Right renal pelvis (tissue), 4 donors: ENCODE measurements around the gene MED26. TPM values are rescaled to one million over a fixed set of nuclear protein-coding genes. Genes with fewer than 3 reads are reported as not detected.
"Not testable (repeated sequence)": the region's sequence is repeated elsewhere in the genome, so short reads cannot be mapped to it uniquely, and the experiment has no call there.

Experiments
- DNase-seq, 4 donors: peaks; one replicate each; pipeline ENCODE4 v3.0.0-alpha.2; 2013; ENCODE audit warnings: low read depth in 4 of 4, low spot score in 3 of 4, missing footprints in 1 of 4
- polyA plus RNA-seq, 4 donors: library from polyadenylated mRNA; unstranded; fragments of 120-200 nt; gene quantifications; one replicate each; pipeline ENCODE4 v1.2.1, GENCODE V29; 2013; ENCODE audit not compliant: insufficient read length in 4 of 4

Gene MED26
- polyA plus RNA-seq, 4 donors: 7.0 to 8.2 (median 7.7) TPM

DNA sequence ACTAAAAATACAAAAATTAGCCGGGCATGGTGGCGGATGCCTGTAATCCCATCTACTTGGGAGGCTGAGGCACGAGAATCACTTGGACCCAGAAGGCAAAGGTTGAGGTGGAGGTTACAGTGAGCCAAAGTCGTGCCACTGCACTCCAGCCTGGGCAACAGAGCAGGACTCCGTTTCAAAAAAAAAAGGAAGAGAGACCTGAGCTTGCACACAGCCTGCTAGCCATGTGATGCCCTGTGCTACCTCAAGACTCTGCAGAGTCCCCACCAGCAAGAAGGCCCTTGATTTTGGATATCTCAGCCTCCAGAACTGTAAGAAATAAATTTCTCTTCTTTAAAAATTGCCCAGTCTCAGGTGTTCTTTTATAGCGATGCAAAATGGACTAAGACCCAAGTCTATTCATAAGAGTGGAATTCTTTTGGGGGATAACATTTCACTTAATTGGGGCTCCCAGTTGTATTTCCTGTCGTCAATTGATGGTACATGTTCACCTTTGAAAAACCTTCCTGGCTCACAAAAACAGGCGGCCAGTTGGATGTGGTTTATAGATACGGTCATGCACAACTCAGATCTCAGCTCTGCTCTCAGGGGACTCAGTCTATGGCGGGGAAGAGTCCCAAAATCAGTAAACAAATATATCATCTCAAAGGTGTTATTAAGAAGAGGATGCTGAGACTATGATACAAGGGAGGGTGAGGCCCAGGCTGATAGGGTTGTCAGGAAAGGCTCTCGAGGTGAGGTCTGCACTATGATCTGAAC is 83.4 kb downstream of the MED26 start:
- no peak for DNase-seq

- DNase-seq: not testable (repeated sequence)
Observed at GRCh38 chr19:16543734-16544133, 84.3 kb downstream of the MED26 start.

- DNase-seq: no peak
Observed at GRCh38 chr19:16542910-16543472, 85.0 kb downstream of the MED26 start.

- peak; percentile 89 to 91 (median 90) for DNase-seq
Observed at GRCh38 chr19:16542045-16542909, 85.7 kb downstream of the MED26 start, which contains the start of gene CHERP. CHERP (minus strand) TSS chr19:16542437; CDS start chr19:16542378, 59 bp downstream.

- no peak for DNase-seq
Observed at GRCh38 chr19:16541526-16542044, 86.4 kb downstream of the MED26 start.

- no peak for DNase-seq
Observed at GRCh38 chr19:16540948-16541347, 87.1 kb downstream of the MED26 start.

- no peak for DNase-seq
Observed at GRCh38 chr19:16537111-16537510, 90.9 kb downstream of the MED26 start.

- DNase-seq: no peak
Observed at GRCh38 chr19:16536130-16536529, 91.9 kb downstream of the MED26 start.

GRCh38 chr19:16535381-16535780 is 92.6 kb downstream of the MED26 start:
- DNase-seq: no peak

GRCh38 chr19:16532440-16533234 is 95.4 kb downstream of the MED26 start:
- DNase-seq: no peak

DNA sequence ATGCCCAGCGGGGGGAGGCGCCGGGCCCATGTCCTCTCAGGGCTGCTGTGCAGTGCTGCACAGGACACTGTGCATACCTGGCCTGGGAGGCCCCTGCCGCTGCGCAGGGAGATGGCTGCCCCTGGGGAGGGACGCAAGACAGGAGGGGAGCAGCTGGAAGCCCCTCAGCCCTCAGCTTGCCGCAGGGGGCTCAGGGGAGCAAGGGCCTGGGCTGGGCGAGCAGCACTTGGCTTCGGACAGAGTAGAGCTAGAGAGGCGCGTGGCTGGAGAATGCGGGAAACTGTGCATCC is 96.7 kb downstream of the MED26 start:
- DNase-seq: no peak

DNA sequence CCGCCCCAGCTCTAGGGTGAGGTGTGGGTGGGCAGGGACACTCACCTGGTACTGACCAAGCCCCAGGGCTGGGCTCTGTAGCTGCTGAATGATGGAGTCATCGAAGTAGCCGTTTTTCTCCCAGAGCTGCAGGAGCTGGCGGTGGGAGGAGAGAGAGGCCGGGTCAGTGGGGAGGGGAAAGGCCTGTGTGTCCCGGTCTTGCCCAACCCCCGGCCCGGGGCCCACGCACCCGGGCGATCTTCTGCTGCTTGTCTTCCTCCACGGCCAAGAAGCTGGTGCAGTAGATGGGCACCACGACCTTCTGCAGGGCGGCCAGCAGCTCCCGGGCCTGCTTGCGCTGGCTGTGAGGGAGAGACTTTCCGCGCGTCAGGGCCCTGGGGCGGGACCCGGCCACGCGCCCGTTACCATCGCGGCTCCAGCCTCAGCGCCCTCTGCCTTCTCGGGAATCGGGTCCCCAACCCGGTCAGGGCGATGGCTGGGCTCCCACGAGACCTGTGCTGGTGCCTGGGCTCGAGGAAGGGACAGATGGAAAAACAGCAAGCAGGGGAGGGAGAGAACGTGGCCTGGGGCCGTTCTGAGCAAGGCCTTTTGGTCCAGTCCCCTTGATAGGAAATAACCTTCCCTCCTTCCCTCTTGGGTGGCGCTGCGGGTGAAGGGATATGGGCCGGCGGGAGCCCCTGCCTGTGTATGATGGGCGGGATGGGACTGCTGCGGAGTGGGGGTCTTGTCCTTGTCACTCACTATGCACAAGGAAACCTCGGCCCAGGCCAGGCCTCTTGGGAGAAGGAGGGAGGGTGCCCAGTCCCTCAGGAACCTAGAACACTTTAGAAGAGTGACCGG is 97.2 kb downstream of the MED26 start:
- no peak for DNase-seq

GRCh38 chr19:16529466-16530144 is 98.4 kb downstream of the MED26 start:
- DNase-seq: no peak

GRCh38 chr19:16527971-16528521 is 100.0 kb downstream of the MED26 start:
- no peak for DNase-seq

- no peak for DNase-seq
Observed at GRCh38 chr19:16527334-16527935, 100.6 kb downstream of the MED26 start.

DNA sequence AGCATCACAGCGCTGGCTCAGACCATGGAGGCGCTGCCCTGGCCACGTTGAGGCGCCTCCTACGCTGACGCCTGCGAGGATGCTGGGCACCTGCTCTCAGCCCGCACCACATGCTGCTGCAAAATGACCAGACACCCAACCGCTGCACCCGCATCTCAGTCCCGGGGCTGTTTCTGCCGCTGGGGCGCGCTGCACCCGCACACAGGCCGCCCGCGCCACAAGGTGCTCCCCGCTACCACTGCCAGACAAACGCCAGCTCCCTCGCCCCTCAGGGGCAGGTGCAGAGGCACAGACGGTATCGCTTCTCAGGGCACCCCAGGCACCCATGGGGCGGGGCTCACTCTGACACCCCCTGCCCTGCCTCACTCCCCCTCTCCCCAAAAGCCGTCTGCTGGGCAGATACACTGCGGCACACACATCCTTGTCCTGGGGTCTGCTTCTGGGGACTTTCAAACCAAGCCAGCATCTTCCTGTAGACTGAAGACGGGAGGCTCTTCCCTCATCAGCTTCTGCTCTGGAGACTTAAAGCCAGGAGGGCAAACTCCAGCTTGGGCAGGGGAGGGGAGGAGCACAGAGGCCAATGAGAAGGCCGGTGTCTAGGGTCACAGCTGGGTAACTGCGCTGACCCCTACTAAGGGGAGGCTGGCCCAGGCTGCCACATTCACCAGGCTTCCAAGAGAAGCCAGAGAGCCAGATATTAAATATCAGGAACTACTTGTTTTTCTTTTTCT is 102.1 kb downstream of the MED26 start:
- DNase-seq: no peak

- no peak for DNase-seq
Observed at GRCh38 chr19:16524991-16525734, 102.8 kb downstream of the MED26 start.
